Measurements from ENCODE around the gene JMJD1C. TPM values are rescaled to one million over a fixed set of nuclear protein-coding genes. Genes with fewer than 3 reads are reported as not detected.

Gene JMJD1C
- polyA plus RNA-seq, 2 of the 4 experiments (the other 2 are of a cell fraction) = 15.9 to 47.2 TPM

DNA sequence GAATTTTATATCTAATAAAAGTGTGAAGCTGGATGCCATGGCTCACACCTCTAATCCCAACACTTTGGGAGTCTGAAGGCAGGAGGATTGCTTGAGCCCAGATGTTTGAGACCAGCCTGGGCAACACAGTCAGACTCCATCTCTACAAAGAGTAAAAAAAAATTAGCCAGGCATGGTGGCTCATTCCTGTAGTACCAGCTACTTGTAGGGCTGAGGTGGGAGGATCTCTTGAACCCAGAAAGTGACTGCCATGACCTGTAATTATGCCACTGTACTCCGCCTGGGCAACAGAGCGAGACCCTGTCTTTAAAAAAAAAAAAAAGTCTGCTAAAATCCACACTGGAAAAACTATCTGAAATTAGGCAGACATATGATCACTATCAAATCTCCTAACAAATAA, 7.6 kb downstream of the JMJD1C start:
- no peak overlapping the region for H3K27ac ChIP-seq
- 97% methylated on average over 2 of the region's 2 CpGs for WGBS (ENCODE audit: missing lambda C conversion rate)
- peaks cover 16% of the 10 kb centered on the region for H3K4me1 ChIP-seq
- DNase-seq (ENCODE audit: low read depth in 1 of 2, low spot score in 1 of 2) = no peak
- no peak for FAIRE-seq
- no peak for ATAC-seq
- H3K4me2 ChIP-seq = no peak overlapping the region
- ChIA-PET POLR2A (no interaction called here), CTCF (interaction anchor here (0.7 to 0.9 kb wide), 2 partner anchors 28 to 36 kb away, joined by 3 to 4 read pairs; no protein-coding TSS in a partner anchor)
- no peak for TF ChIP-seq ZFP36 (IDR thresholded peaks at IDR 0.05; ENCODE audit: borderline replicate concordance, partially characterized antibody)
- no peak for TF ChIP-seq FOSL2 (IDR thresholded peaks at IDR 0.05)
- TF ChIP-seq FOSL2 (CRISPR knock-in tag; IDR thresholded peaks at IDR 0.05) = no peak
- no peak for TF ChIP-seq CBX8 (IDR thresholded peaks at IDR 0.05)
- TF ChIP-seq, protein P1, sequence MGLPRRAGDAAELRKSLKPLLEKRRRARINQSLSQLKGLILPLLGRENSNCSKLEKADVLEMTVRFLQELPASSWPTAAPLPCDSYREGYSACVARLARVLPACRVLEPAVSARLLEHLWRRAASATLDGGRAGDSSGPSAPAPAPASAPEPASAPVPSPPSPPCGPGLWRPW (IDR thresholded peaks at IDR 0.05) = no peak
- no peak for TF ChIP-seq RCOR1 (IDR thresholded peaks at IDR 0.05; ENCODE audit: low read depth, low read length)
- TF ChIP-seq NPAS2 (CRISPR knock-in tag; IDR thresholded peaks at IDR 0.05; ENCODE audit: borderline replicate concordance) = no peak
- no peaks in the 10 kb centered on the region for H3K9me3 ChIP-seq
- no peak overlapping the region for H3K4me3 ChIP-seq

DNA sequence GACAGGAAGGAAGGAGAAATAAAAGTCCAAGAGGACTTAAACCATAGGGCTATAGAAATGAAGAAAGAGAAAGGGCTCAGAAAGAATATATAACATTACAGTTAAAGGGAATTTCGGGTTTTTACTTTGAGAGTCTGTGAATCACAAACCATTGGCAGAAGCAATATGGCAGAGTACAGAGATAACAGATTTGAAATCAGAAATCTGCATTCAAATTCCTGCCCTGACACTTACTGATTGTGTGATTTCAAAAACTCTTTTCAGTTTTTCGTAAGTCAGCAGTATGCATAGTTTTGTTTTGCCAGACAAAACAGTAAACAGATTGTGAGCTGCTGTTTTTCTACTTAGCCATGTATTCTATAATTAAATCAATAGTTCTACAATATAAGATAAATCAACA, 8.2 kb downstream of the JMJD1C start:
- H3K4me3 ChIP-seq = no peak overlapping the region
- H3K27ac ChIP-seq = no peak overlapping the region
- no peak overlapping the region for H3K4me2 ChIP-seq
- ChIA-PET POLR2A (no interaction called here), CTCF (no interaction called here)
- TF ChIP-seq RAD21 (conservative IDR thresholded peaks at IDR 0.05 in 1 of 2, IDR thresholded peaks at IDR 0.05 in 1 of 2) = no peak
- no peak for TF ChIP-seq GATA3 (IDR thresholded peaks at IDR 0.05; ENCODE audit: borderline replicate concordance)
- TF ChIP-seq SREBF2 (IDR thresholded peaks at IDR 0.05) = no peak
- no peak for TF ChIP-seq ESRRA (IDR thresholded peaks at IDR 0.05; ENCODE audit: borderline replicate concordance, low read length)
- no peak for TF ChIP-seq CEBPB (IDR thresholded peaks at IDR 0.05)
- no peak for TF ChIP-seq HEYL (CRISPR knock-in tag; IDR thresholded peaks at IDR 0.05)
- TF ChIP-seq MAFK (IDR thresholded peaks at IDR 0.05; ENCODE audit: partially characterized antibody) = no peak
- no peak for TF ChIP-seq FOXS1 (CRISPR knock-in tag; IDR thresholded peaks at IDR 0.05)
- no peak for TF ChIP-seq MAZ (IDR thresholded peaks at IDR 0.05; ENCODE audit: borderline replicate concordance, low read depth, low read length)
- TF ChIP-seq, protein P2, sequence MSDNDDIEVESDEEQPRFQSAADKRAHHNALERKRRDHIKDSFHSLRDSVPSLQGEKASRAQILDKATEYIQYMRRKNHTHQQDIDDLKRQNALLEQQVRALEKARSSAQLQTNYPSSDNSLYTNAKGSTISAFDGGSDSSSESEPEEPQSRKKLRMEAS (IDR thresholded peaks at IDR 0.05) = no peak
- TF ChIP-seq, protein P3, sequence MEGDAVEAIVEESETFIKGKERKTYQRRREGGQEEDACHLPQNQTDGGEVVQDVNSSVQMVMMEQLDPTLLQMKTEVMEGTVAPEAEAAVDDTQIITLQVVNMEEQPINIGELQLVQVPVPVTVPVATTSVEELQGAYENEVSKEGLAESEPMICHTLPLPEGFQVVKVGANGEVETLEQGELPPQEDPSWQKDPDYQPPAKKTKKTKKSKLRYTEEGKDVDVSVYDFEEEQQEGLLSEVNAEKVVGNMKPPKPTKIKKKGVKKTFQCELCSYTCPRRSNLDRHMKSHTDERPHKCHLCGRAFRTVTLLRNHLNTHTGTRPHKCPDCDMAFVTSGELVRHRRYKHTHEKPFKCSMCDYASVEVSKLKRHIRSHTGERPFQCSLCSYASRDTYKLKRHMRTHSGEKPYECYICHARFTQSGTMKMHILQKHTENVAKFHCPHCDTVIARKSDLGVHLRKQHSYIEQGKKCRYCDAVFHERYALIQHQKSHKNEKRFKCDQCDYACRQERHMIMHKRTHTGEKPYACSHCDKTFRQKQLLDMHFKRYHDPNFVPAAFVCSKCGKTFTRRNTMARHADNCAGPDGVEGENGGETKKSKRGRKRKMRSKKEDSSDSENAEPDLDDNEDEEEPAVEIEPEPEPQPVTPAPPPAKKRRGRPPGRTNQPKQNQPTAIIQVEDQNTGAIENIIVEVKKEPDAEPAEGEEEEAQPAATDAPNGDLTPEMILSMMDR (IDR thresholded peaks at IDR 0.05) = no peak
- TF ChIP-seq ZFP36 (IDR thresholded peaks at IDR 0.05; ENCODE audit: borderline replicate concordance, partially characterized antibody) = no peak
- TF ChIP-seq CBX2 (IDR thresholded peaks at IDR 0.05; ENCODE audit: borderline replicate concordance, low read depth) = no peak
- TF ChIP-seq JUNB (IDR thresholded peaks at IDR 0.05) = no peak
- ATAC-seq (no peak), DNase-seq (ENCODE audit: low read depth in 1 of 2, low spot score in 1 of 2) (no peak), FAIRE-seq (no peak)
- 92% methylated on average over 2 of the region's 2 CpGs for WGBS (ENCODE audit: missing lambda C conversion rate)
- H3K9me3 ChIP-seq = no peaks in the 10 kb centered on the region
- H3K4me1 ChIP-seq = peaks cover 16% of the 10 kb centered on the region

DNA sequence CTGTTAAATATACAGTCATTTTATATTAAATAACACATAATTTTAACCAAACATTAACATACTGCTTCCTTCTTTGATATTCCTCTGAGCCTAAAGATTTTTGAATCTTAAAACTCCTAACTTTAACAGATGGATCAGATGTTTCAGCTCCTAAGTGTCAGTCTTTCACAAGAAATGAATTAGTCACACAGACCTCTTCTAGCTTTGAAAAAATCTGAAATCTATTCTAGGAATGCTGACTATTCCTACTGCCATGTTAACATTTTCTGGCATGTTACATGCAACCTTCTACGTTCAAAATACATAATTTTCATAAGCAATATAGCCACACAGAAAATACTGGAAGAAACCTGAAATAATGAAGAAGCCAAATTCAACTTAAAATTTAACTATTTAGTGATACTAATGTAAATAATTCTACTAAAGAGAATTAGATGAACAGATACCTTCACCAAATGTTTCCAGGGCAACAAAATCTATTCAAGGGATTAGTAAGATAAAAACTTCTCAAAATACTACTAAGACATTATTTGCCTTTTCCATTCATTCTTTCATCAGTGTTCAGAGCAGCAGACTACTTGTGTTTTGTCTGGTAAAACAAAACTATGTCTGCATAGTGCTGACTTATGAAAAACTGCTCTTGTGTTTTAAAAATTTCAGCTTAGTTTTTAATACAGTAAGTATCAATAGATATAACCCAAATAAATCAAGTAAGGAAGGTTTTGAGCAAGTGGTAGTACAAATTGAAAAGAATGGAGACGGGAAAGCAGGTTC, 9.2 kb downstream of the JMJD1C start:
- ChIA-PET CTCF (no interaction called here), POLR2A (interaction anchor here (0.6 to 1.0 kb wide), 3 partner anchors 65 to 187 kb away, joined by 3 to 5 read pairs (median 3); no protein-coding TSS in a partner anchor)
- peaks cover 16% of the 10 kb centered on the region for H3K4me1 ChIP-seq
- FAIRE-seq = no peak
- no peaks in the 10 kb centered on the region for H3K9me3 ChIP-seq
- WGBS (ENCODE audit: missing lambda C conversion rate) = 55% methylated on average over 2 of the region's 2 CpGs
- peak overlapping the region; percentile 37; the same call in 2 of the 3 replicates for H3K4me2 ChIP-seq
- no peak for DNase-seq (ENCODE audit: low read depth in 1 of 2, low spot score in 1 of 2)
- peak in 1 of 2 experiments; percentile 64; a peak in 5 of 6 replicates for ATAC-seq
- H3K27ac ChIP-seq = no peak overlapping the region
- H3K4me3 ChIP-seq = no peak overlapping the region
- TF ChIP-seq CHD4 (IDR thresholded peaks at IDR 0.05; ENCODE audit: borderline replicate concordance) (no peak), CHD2 (IDR thresholded peaks at IDR 0.05; ENCODE audit: low read length, partially characterized antibody) (no peak), MAFK (IDR thresholded peaks at IDR 0.05; ENCODE audit: partially characterized antibody) (peak; percentile 4), TFCP2L1 (CRISPR knock-in tag; IDR thresholded peaks at IDR 0.05) (no peak), RAD21 (conservative IDR thresholded peaks at IDR 0.05 in 1 of 2, IDR thresholded peaks at IDR 0.05 in 1 of 2) (no peak), EHMT2 (IDR thresholded peaks at IDR 0.05; ENCODE audit: low read depth) (no peak), JUNB (IDR thresholded peaks at IDR 0.05) (no peak), FOSL2 (IDR thresholded peaks at IDR 0.05) (no peak), FOSL2 (CRISPR knock-in tag; IDR thresholded peaks at IDR 0.05) (0 out of 2 replicates have a peak, but pooled peaks have one; percentile 35)
- TF ChIP-seq, protein P4, sequence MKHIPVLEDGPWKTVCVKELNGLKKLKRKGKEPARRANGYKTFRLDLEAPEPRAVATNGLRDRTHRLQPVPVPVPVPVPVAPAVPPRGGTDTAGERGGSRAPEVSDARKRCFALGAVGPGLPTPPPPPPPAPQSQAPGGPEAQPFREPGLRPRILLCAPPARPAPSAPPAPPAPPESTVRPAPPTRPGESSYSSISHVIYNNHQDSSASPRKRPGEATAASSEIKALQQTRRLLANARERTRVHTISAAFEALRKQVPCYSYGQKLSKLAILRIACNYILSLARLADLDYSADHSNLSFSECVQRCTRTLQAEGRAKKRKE (CRISPR knock-in tag; IDR thresholded peaks at IDR 0.05; ENCODE audit: low read depth) = no peak
- TF ChIP-seq, protein P5, sequence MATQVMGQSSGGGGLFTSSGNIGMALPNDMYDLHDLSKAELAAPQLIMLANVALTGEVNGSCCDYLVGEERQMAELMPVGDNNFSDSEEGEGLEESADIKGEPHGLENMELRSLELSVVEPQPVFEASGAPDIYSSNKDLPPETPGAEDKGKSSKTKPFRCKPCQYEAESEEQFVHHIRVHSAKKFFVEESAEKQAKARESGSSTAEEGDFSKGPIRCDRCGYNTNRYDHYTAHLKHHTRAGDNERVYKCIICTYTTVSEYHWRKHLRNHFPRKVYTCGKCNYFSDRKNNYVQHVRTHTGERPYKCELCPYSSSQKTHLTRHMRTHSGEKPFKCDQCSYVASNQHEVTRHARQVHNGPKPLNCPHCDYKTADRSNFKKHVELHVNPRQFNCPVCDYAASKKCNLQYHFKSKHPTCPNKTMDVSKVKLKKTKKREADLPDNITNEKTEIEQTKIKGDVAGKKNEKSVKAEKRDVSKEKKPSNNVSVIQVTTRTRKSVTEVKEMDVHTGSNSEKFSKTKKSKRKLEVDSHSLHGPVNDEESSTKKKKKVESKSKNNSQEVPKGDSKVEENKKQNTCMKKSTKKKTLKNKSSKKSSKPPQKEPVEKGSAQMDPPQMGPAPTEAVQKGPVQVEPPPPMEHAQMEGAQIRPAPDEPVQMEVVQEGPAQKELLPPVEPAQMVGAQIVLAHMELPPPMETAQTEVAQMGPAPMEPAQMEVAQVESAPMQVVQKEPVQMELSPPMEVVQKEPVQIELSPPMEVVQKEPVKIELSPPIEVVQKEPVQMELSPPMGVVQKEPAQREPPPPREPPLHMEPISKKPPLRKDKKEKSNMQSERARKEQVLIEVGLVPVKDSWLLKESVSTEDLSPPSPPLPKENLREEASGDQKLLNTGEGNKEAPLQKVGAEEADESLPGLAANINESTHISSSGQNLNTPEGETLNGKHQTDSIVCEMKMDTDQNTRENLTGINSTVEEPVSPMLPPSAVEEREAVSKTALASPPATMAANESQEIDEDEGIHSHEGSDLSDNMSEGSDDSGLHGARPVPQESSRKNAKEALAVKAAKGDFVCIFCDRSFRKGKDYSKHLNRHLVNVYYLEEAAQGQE (IDR thresholded peaks at IDR 0.05) = no peak
- TF ChIP-seq, protein P2 (IDR thresholded peaks at IDR 0.05) = no peak
